ENCODE measurements around the gene SPDYA. TPM values are rescaled to one million over a fixed set of nuclear protein-coding genes. Genes with fewer than 3 reads are reported as not detected.

Gene SPDYA
- polyA plus RNA-seq, 2 of the 4 experiments (the other 2 are of a cell fraction): 0.14 to 0.49 TPM

GRCh38 chr2:28870146-28870891 lies 59.7 kb downstream of the SPDYA start, which contains the start of gene TRMT61B (continued):
- peak; percentile 99 for TF ChIP-seq MAX (IDR thresholded peaks at IDR 0.05)
- TF ChIP-seq CTCF (IDR thresholded peaks at IDR 0.05): no peak
- TF ChIP-seq RARB (CRISPR knock-in tag; IDR thresholded peaks at IDR 0.05): no peak
- peak; percentile 99 for TF ChIP-seq MYC (IDR thresholded peaks at IDR 0.05; ENCODE audit: borderline replicate concordance, low read length)
- no peak for TF ChIP-seq FOXS1 (CRISPR knock-in tag; IDR thresholded peaks at IDR 0.05)
- no peak for TF ChIP-seq CHD4 (IDR thresholded peaks at IDR 0.05; ENCODE audit: borderline replicate concordance)
- peak; percentile 72; the same call in 1 of the 2 replicates for TF ChIP-seq MAZ (IDR thresholded peaks at IDR 0.05; ENCODE audit: borderline replicate concordance, low read depth, low read length)
- TF ChIP-seq, protein P1, sequence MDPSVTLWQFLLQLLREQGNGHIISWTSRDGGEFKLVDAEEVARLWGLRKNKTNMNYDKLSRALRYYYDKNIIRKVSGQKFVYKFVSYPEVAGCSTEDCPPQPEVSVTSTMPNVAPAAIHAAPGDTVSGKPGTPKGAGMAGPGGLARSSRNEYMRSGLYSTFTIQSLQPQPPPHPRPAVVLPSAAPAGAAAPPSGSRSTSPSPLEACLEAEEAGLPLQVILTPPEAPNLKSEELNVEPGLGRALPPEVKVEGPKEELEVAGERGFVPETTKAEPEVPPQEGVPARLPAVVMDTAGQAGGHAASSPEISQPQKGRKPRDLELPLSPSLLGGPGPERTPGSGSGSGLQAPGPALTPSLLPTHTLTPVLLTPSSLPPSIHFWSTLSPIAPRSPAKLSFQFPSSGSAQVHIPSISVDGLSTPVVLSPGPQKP (IDR thresholded peaks at IDR 0.05; ENCODE audit: low read depth, low read length): no peak
- TF ChIP-seq CHD2 (IDR thresholded peaks at IDR 0.05; ENCODE audit: low read length, partially characterized antibody): no peak
- no peak for TF ChIP-seq ATOH8 (CRISPR knock-in tag; IDR thresholded peaks at IDR 0.05; ENCODE audit: low read depth)
- TF ChIP-seq JUN (IDR thresholded peaks at IDR 0.05): peak; percentile 88 to 90
- no peak for TF ChIP-seq CBX8 (IDR thresholded peaks at IDR 0.05)
- TF ChIP-seq BCL3 (IDR thresholded peaks at IDR 0.05): peak; percentile 93; the same call in 2 of the 3 replicates
- TF ChIP-seq RFX5 (IDR thresholded peaks at IDR 0.05): no peak; the same call in 1 of the 2 replicates
- no peak for TF ChIP-seq ZSCAN20 (CRISPR knock-in tag; IDR thresholded peaks at IDR 0.05)
- no peak for TF ChIP-seq MAFK (IDR thresholded peaks at IDR 0.05; ENCODE audit: partially characterized antibody)
- TF ChIP-seq HEYL (CRISPR knock-in tag; IDR thresholded peaks at IDR 0.05): no peak
- TF ChIP-seq BHLHE40 (IDR thresholded peaks at IDR 0.05; ENCODE audit: low read depth, low read length): no peak
- no peak for TF ChIP-seq JUNB (IDR thresholded peaks at IDR 0.05)
- TF ChIP-seq EP300 (IDR thresholded peaks at IDR 0.05): no peak
- TF ChIP-seq EHMT2 (IDR thresholded peaks at IDR 0.05; ENCODE audit: low read depth): no peak
- TF ChIP-seq HOXA7 (CRISPR knock-in tag; IDR thresholded peaks at IDR 0.05): no peak
- TF ChIP-seq CEBPB (IDR thresholded peaks at IDR 0.05): peak in 1 of 2 experiments; percentile 48; a peak in 2 of 4 replicates
- no peak for TF ChIP-seq SMC3 (IDR thresholded peaks at IDR 0.05)

DNA sequence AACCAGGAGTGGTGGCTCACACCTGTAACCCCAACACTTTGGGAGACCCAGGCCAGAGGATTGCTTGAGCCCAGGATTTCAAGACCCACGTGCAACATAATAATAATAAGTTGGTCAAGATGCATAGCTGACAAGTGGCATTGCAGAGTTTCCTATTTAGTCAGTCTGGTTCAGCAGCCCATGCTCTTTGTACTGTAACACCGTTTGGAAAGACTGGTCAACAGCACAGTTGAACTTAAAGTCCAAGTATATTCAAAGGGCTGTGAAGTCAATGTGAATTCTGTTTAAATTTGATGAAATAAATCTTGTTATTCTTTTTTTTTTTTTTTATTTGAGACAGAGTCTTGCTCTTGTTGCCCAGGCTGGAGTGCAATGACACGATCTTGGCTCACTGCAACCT lies 61.0 kb downstream of the SPDYA start:
- ChIA-PET POLR2A (no interaction called here), CTCF (interaction anchor here (1.7 to 2.6 kb wide), 2 partner anchors 11 to 305 kb away, joined by 6 to 7 read pairs; no protein-coding TSS in a partner anchor)
- H3K4me2 ChIP-seq: no peak overlapping the region
- no peak overlapping the region for H3K27ac ChIP-seq
- no peak for ATAC-seq
- no peak for FAIRE-seq
- 73% methylated on average over 3 of the region's 3 CpGs for WGBS (ENCODE audit: missing lambda C conversion rate)
- H3K4me3 ChIP-seq: no peak overlapping the region
- DNase-seq (ENCODE audit: low read depth in 1 of 2, low spot score in 1 of 2): no peak
- H3K4me1 ChIP-seq: peaks cover 19% of the 10 kb centered on the region
- no peaks in the 10 kb centered on the region for H3K9me3 ChIP-seq
- TF ChIP-seq POLR2AphosphoS2 (conservative IDR thresholded peaks at IDR 0.05; ENCODE audit: low read length) (no peak), E2F6 (IDR thresholded peaks at IDR 0.05; ENCODE audit: borderline replicate concordance, low read depth) (no peak), CEBPB (IDR thresholded peaks at IDR 0.05) (no peak), FOSL2 (IDR thresholded peaks at IDR 0.05) (no peak), FOSL2 (CRISPR knock-in tag; IDR thresholded peaks at IDR 0.05) (no peak), USF2 (IDR thresholded peaks at IDR 0.05) (no peak), FOSB (CRISPR knock-in tag; IDR thresholded peaks at IDR 0.05) (no peak), POLR2A (IDR thresholded peaks at IDR 0.05; ENCODE audit: low read length) (no peak), KDM5A (IDR thresholded peaks at IDR 0.05) (no peak), JUNB (IDR thresholded peaks at IDR 0.05) (no peak), SREBF2 (IDR thresholded peaks at IDR 0.05) (no peak), MAFK (IDR thresholded peaks at IDR 0.05; ENCODE audit: partially characterized antibody) (no peak), RNF2 (IDR thresholded peaks at IDR 0.05; ENCODE audit: borderline replicate concordance, low read depth) (no peak), TFCP2L1 (CRISPR knock-in tag; IDR thresholded peaks at IDR 0.05) (no peak)

Measured in A549 (cell line).